NT2/D1 (cell line): ENCODE measurements around the gene ENO2.

ENCODE experiments used
- SUZ12 ChIP-seq: IDR thresholded peaks from 2 replicates; pipeline ENCODE4 v1.6.1; 2011; ENCODE audit not compliant: insufficient read length, insufficient read depth; ENCODE audit errors: extremely low read depth
- YY1 ChIP-seq: IDR thresholded peaks from 2 replicates; pipeline ENCODE4 v1.6.1; 2011; ENCODE audit not compliant: insufficient read length, insufficient read depth
- ZNF274 ChIP-seq: IDR thresholded peaks from 2 replicates; pipeline ENCODE4 v1.6.1; 2011; ENCODE audit warnings: mild to moderate bottlenecking, low read depth, low read length

DNA sequence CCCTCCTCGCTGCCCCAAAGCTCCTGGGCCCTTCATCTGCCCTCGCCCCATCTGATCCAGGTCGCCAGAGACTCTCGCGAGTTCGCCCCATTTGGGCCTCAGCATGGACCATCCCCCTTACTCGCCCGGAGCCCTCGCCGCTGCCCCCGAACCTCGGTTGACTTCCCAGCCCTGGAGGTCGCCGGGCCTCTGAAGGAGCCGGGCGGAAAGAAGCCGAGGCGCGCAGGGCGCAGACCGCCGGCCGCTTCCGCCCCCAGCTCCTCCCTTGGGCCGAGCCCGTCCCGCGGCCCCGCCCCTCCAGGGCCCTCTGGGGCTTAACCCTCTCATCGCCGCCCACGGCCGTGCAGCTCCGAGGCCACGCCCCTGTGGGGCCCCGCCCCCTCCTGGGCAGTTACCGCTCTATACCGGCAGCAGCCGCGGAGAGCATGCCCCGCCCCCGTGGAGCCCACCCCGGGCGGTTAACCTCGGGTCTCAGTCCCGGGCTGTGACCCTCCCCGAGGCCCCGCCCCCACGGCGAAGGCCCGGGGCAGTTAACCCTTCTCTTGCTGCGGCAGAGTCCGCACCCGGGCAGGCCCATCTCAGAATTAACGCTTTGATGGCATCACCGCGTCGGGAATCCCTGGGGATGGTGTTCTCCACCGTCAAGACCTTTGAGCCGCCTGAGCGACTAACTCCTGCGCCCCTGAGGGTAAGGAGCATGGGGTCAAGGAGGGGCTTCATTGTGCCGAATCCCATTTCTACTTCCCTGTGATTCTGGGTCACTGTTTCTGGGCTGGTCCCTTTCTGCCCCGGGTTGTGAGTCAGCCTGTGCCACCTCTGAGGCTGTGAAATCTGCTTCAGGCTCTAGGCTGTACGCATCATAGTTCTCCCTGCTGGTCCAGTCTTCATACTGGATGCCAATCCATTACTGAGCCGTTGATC, 41.0 kb upstream of the ENO2 start, which contains the start of gene SPSB2:
- no peak for TF ChIP-seq ZNF274
- TF ChIP-seq YY1: no peak
- TF ChIP-seq SUZ12: no peak
